Right lobe of liver (tissue), 6 donors: ENCODE measurements around the gene GTF3C1. TPM values are rescaled to one million over a fixed set of nuclear protein-coding genes. Genes with fewer than 3 reads are reported as not detected.

Experiments used
- ATAC-seq, 4 donors: fragments of 200-7000 bp; cut with Tn5 transposase; one replicate each; pipeline ENCODE4 v1.9.1; 2020; ENCODE audit warnings: mild to moderate bottlenecking in 4 of 4, moderate library complexity in 4 of 4
- DNase-seq, 3 donors: peaks; one replicate each; pipeline ENCODE4 v3.0.0-alpha.2; 2020
- H3K27ac ChIP-seq, 3 donors: fragments of 200-600 bp; one replicate each; pipeline ENCODE4 v1.8.0; 2022
- H3K27me3 ChIP-seq, 2 donors: fragments of 200-600 bp; one replicate each; pipeline ENCODE4 v1.8.0; 2022
- H3K36me3 ChIP-seq, 4 donors: fragments of 200-600 bp; sonication (generic) in 1 of 4; one replicate each; pipeline versions ENCODE4 v1.5.1 to v1.8.0; 2017 to 2022; ENCODE audit warnings: control low read depth in 1 of 4
- H3K4me1 ChIP-seq, 4 donors: fragments of 200-600 bp; sonication (generic) in 1 of 4; one replicate each; pipeline versions ENCODE4 v1.5.1 to v1.8.0; 2017 to 2022; ENCODE audit warnings: control low read depth in 1 of 4
- H3K4me3 ChIP-seq, 3 donors: fragments of 200-600 bp; one replicate each; pipeline ENCODE4 v1.8.0; 2022
- H3K9me3 ChIP-seq, 4 donors: fragments of 200-600 bp; sonication (generic) in 1 of 4; one replicate each; pipeline versions ENCODE4 v1.5.1 to v1.8.0; 2017 to 2022; ENCODE audit warnings: control low read depth in 1 of 4
- CTCF ChIP-seq, 4 donors: fragments of 200-600 bp in 3 of 4; fragments of 450-650 bp in 1 of 4; IDR thresholded peaks; one replicate each; pipeline versions ENCODE4 v1.5.1 to v1.8.0; 2016 to 2022; ENCODE audit warnings: antibody characterized with exemption in 4 of 4, mild to moderate bottlenecking in 2 of 4
- POLR2A ChIP-seq: fragments of 450-650 bp; IDR thresholded peaks from one replicate; pipeline ENCODE4 v1.6.1; 2017; ENCODE audit warnings: antibody characterized with exemption, mild to moderate bottlenecking
- WGBS: methylation state at CpG from one replicate; pipeline ENCODE4 v1.1.6; 2018; ENCODE audit warnings: low coverage, low lambda C conversion rate; ENCODE audit not compliant: insufficient coverage; ENCODE audit errors: missing lambda C conversion rate; 5-methylcytosine and 5-hydroxymethylcytosine counted together
- intact Hi-C, 2 donors: fragments of 100-400 bp; cut with DNase I; formaldehyde crosslinking; loops; one replicate each; pipeline versions ENCODE4 v1.11.2 to v1.14.1; 2022
- total RNA-seq, 6 experiments: library from RNA; depleted of rRNA in 2 of 6; stranded (reverse); fragments of >200 nt in 2 of 6; fragmentation: NEBNext Ultra II Directional in 3 of 6; extraction: Animal tissue kit (Norgen Biotek cat#: 25700) in 3 of 6; gene quantifications; one replicate each; pipeline versions ENCODE4 v1.1.0 to v1.2.4, GENCODE V29; 2016 to 2023
- donor health status: DM: no; HTN: yes; CAD: no.
- donor health status: DM: no; HTN: no; CAD: no.
- donor health status: DM: no; HTN: no; CAD: no.
- donor health status: DM: no; HTN: yes; CAD: no.
- donor health status: DM: no; HTN: yes; CAD: no.

GTF3C1 gene
- total RNA-seq, 6 experiments from 2014 or later: 25.3 to 53.3 (median 26.9) TPM

GRCh38 chr16:27531826-27532800 is 17.6 kb downstream of the GTF3C1 start:
- TF ChIP-seq CTCF (IDR thresholded peaks at IDR 0.05) (no peak), POLR2A (no peak)
- intact Hi-C loops: no loop called here
- H3K27ac ChIP-seq: no peak overlapping the region
- H3K36me3 ChIP-seq: peaks cover 0 to 91% (median 32%) of the 10 kb centered on the region in 4 donors
- no peak for ATAC-seq
- H3K4me1 ChIP-seq: no peaks in the 10 kb centered on the region
- H3K9me3 ChIP-seq: no peaks in the 10 kb centered on the region
- H3K4me3 ChIP-seq: no peak overlapping the region
- H3K27me3 ChIP-seq: no peaks in the 10 kb centered on the region
- DNase-seq: no peak
- 66% methylated on average over 12 of the region's 19 CpGs for WGBS

GRCh38 chr16:27531186-27531585 is 18.5 kb downstream of the GTF3C1 start:
- no peak for TF ChIP-seq POLR2A
- TF ChIP-seq CTCF (IDR thresholded peaks at IDR 0.05): no peak
- 53% methylated on average over 2 of the region's 2 CpGs for WGBS
- Histone ChIP-seq H3K27me3 (no peaks in the 10 kb centered on the region), H3K4me3 (no peak overlapping the region), H3K27ac (no peak overlapping the region), H3K9me3 (no peaks in the 10 kb centered on the region), H3K4me1 (no peaks in the 10 kb centered on the region), H3K36me3 (peaks cover 0 to 91% (median 29%) of the 10 kb centered on the region in 4 donors)
- DNase-seq: no peak
- ATAC-seq: no peak
- intact Hi-C loops: no loop called here

GRCh38 chr16:27529962-27530361 is 19.8 kb downstream of the GTF3C1 start:
- intact Hi-C loops: no loop called here
- WGBS: no CpG with 5 or more reads among the region's 6 CpGs
- ATAC-seq: no peak

GRCh38 chr16:27528294-27528693 is 21.4 kb downstream of the GTF3C1 start:
- DNase-seq (no peak), ATAC-seq (no peak)
- no peak overlapping the region for H3K27ac ChIP-seq
- H3K9me3 ChIP-seq: no peaks in the 10 kb centered on the region
- no peak overlapping the region for H3K4me3 ChIP-seq
- no peaks in the 10 kb centered on the region for H3K4me1 ChIP-seq
- intact Hi-C loops: no loop called here
- H3K36me3 ChIP-seq: peaks cover 0 to 91% (median 25%) of the 10 kb centered on the region in 4 donors
- no peaks in the 10 kb centered on the region for H3K27me3 ChIP-seq
- TF ChIP-seq POLR2A (no peak), CTCF (IDR thresholded peaks at IDR 0.05) (no peak)
- 100% methylated on average over 2 of the region's 4 CpGs for WGBS

More at GRCh38 chr16:27529962-27530361, 19.8 kb downstream of the GTF3C1 start:
- Histone ChIP-seq H3K36me3 (peaks cover 0 to 93% (median 28%) of the 10 kb centered on the region in 4 donors), H3K4me1 (no peaks in the 10 kb centered on the region), H3K4me3 (no peak overlapping the region), H3K27me3 (no peaks in the 10 kb centered on the region), H3K9me3 (no peaks in the 10 kb centered on the region), H3K27ac (no peak overlapping the region)
- DNase-seq: no peak
- TF ChIP-seq CTCF (IDR thresholded peaks at IDR 0.05) (no peak), POLR2A (no peak)
